GM18873 (cell line): ENCODE measurements around the gene APOE.
"Not testable (repeated sequence)": the region's sequence is repeated elsewhere in the genome, so short reads cannot be mapped to it uniquely, and the experiment has no call there.

Source experiments
- ATAC-seq: cut with Tn5 transposase; IDR thresholded peaks from one replicate; pipeline ENCODE4 v1.9.1; 2021; ENCODE audit warnings: mild to moderate bottlenecking, moderate library complexity, moderate number of reproducible peaks; ENCODE audit not compliant: unreplicated experiment, low FRiP score

The APOE gene

DNA sequence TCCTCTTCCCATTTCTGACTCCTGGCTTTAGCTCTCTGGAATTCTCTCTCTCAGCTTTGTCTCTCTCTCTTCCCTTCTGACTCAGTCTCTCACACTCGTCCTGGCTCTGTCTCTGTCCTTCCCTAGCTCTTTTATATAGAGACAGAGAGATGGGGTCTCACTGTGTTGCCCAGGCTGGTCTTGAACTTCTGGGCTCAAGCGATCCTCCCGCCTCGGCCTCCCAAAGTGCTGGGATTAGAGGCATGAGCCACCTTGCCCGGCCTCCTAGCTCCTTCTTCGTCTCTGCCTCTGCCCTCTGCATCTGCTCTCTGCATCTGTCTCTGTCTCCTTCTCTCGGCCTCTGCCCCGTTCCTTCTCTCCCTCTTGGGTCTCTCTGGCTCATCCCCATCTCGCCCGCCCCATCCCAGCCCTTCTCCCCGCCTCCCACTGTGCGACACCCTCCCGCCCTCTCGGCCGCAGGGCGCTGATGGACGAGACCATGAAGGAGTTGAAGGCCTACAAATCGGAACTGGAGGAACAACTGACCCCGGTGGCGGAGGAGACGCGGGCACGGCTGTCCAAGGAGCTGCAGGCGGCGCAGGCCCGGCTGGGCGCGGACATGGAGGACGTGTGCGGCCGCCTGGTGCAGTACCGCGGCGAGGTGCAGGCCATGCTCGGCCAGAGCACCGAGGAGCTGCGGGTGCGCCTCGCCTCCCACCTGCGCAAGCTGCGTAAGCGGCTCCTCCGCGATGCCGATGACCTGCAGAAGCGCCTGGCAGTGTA is 2.7 kb downstream of the APOE start:
- ATAC-seq = no peak

DNA sequence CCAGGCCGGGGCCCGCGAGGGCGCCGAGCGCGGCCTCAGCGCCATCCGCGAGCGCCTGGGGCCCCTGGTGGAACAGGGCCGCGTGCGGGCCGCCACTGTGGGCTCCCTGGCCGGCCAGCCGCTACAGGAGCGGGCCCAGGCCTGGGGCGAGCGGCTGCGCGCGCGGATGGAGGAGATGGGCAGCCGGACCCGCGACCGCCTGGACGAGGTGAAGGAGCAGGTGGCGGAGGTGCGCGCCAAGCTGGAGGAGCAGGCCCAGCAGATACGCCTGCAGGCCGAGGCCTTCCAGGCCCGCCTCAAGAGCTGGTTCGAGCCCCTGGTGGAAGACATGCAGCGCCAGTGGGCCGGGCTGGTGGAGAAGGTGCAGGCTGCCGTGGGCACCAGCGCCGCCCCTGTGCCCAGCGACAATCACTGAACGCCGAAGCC is 3.3 kb downstream of the APOE start:
- ATAC-seq = no peak

DNA sequence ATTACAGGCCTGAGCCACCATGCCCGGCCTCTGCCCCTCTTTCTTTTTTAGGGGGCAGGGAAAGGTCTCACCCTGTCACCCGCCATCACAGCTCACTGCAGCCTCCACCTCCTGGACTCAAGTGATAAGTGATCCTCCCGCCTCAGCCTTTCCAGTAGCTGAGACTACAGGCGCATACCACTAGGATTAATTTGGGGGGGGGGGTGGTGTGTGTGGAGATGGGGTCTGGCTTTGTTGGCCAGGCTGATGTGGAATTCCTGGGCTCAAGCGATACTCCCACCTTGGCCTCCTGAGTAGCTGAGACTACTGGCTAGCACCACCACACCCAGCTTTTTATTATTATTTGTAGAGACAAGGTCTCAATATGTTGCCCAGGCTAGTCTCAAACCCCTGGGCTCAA is 4.2 kb downstream of the APOE start:
- ATAC-seq = no peak

DNA sequence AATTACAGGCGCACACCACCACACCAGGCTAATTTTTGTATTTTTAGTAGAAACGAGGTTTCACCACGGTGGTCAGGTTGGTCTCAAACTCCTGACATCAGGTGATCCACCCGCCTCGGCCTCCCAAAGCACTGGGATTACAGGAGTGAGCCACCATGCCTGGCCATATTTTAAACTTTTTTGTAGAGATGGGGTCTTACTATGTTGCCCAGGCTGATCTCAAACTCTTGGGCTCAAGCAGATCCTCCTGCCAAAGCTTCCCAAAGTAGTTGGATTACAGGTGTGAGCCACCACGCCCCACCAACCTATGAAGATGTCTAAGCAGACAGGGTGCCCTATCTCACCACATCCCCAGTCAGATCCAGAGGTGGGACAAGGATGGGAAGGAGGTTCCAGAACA is 6.3 kb downstream of the APOE start:
- ATAC-seq = not testable (repeated sequence)

DNA sequence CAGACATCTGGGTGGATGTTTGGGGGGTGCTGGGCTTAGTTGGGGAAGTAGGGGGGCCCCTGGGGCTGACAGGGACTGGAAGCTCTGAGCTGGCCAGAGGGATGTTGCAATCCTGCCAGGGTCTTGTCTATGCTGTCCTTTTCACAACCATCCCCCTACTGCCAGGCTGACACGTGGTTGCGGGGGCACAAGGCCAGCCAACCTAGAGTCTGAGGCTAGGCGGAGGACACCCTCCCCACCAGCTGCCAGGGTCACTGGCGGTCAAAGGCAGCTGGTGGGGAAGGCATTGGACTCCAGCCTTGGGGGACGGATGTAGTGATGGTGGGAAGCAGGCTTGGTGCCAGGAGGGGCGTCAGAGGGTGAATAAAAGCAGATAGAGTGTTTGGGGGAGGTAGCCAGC is 7.3 kb downstream of the APOE start:
- ATAC-seq = no peak

DNA sequence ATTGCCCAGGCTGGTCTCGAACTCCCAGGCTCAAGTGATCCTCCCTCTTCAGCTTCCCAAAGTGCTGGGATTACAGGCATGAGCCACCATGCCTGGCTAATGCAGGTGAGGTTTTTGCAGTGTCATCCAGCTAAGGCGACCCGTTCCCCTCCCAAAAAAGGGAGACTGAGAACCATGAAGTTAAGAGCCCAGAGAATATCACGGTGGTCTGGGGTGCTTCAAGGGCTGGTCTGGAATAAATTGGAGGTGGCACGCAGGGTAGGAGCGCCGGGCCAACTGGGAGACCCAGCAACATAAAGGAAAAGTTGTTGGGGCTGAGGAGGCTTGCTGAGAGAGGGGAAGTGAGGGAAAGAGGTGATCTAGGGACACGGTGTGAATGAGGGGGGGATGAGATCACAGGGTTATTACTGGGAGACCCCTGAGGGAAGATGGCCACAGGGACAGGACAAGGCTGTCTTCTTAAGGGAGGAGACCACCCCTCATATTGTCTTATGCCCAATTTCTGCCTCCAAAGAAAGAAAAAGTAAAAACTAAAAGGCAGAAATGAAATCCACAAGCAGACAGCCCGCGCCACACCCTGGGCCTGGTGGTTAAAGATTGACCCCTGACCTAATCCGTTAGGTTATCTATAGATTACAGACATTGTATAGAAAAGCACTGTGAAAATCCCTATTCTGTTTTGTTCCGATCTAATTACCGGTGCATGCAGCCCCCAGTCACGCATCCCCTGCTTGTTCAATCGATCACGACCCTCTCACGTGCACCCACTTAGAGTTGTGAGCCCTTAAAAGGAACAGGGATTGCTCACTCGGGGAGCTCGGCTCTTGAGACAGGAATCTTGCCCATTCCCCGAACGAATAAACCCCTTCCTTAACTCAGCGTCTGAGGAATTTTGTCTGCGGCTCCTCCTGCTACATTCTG is 8.2 kb downstream of the APOE start:
- ATAC-seq = not testable (repeated sequence)

DNA sequence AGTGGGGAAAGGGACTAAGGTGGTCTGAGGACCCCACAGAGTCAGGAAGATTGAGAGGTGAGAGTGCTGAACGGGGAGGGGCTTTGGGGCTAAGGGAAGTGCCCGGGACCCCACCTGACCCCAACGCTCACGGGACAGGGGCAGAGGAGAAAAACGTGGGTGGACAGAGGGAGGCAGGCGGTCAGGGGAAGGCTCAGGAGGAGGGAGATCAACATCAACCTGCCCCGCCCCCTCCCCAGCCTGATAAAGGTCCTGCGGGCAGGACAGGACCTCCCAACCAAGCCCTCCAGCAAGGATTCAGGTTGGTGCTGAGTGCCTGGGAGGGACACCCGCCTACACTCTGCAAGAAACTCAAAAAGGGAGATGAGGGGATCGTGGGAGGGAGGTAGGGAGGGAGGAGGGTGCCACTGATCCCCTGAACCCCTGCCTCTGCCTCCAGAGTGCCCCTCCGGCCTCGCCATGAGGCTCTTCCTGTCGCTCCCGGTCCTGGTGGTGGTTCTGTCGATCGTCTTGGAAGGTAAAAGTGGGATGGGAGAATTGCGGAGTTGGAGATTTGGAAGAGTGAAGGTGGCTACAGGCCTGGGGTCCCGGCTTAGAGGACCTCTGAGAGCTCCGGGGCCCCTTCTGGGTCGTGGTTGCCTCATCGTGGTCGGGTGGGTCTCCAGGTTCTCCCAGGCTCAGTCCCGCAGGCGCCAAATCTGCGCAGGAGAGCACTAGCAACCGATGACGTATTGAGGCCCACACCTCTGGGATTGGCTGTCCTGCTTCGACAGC is 9.0 kb downstream of the APOE start, which contains the start of gene APOC1:
APOC1 (plus strand) TSS at position 176 of the 774 bp plus-strand sequence; CDS start at position 460, 284 bp downstream.
- peak; percentile 58 for ATAC-seq

DNA sequence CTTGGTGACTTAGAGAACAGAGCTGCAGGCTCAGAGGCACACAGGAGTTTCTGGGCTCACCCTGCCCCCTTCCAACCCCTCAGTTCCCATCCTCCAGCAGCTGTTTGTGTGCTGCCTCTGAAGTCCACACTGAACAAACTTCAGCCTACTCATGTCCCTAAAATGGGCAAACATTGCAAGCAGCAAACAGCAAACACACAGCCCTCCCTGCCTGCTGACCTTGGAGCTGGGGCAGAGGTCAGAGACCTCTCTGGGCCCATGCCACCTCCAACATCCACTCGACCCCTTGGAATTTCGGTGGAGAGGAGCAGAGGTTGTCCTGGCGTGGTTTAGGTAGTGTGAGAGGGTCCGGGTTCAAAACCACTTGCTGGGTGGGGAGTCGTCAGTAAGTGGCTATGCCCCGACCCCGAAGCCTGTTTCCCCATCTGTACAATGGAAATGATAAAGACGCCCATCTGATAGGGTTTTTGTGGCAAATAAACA is 18.7 kb downstream of the APOE start:
- no peak for ATAC-seq

DNA sequence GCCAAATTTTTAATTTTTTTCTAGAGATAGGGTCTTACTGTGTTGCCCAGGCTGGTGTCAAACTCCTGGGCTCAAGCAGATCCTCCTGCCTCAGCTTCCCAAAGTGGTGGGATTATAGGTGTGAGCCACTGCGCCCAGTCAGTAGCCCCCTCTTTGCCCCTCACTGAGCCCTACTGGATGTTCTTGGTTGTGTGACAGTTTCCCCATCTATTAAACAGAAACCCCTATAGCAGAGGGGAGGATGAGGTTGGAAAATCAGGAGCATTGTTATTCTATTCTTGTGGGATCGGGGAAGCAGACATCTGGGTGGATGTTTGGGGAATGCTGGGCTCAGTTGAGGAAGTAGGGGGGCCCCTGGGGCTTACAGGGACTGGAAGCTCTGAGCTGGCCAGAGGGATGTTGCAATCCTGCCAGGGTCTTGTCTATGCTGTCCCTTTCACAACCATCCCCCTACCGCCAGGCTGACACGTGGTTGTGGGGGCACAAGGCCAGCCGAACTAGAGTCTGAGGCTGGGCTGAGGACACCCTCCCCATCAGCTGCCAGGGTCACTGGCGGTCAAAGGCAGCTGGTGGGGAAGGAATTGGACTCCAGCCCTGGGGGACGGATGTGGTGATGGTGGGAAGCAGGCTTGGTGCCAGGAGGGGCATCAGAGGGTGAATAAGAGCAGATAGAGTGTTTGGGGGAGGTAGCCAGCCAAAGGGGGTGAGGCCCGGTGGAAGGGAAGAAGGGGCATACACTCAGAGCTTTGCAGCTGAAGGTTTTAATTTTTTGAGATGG is 19.7 kb downstream of the APOE start:
- ATAC-seq = no peak

DNA sequence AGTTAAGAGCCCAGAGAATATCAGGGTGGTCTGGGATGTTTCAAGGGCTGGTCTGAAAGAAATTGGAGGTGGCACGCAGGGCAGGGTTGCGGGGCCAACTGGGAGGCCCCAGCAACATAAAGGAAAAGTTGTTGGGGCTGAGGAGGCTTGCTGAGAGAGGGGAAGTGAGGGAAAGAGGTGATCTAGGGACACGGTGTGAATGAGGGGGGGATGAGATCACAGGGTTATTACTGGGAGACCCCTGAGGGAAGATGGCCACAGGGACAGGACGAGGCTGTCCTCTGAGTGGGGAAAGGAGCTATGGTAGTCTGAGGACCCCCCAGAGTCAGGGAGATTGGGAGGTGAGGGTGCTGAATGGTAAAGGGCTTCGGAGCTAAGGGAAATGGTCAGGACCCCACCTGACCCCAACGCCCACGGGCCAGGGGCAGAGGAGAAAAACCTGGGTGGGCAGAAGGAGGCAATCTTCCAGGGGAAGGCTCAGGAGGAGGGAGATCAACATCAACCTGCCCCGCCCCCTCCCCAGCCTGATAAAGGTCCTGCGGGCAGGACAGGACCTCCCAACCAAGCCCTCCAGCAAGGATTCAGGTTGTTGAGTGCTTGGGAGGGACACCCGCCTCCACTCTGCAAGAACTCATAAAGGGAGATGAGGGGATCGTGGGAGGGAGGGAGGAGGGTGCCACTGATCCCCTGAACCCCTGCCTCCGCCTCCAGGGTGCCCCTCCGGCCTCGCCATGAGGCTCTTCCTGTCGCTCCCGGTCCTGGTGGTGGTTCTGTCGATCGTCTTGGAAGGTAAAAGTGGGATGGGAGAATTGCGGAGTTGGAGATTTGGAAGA is 20.9 kb downstream of the APOE start:
- not testable (repeated sequence) for ATAC-seq

DNA sequence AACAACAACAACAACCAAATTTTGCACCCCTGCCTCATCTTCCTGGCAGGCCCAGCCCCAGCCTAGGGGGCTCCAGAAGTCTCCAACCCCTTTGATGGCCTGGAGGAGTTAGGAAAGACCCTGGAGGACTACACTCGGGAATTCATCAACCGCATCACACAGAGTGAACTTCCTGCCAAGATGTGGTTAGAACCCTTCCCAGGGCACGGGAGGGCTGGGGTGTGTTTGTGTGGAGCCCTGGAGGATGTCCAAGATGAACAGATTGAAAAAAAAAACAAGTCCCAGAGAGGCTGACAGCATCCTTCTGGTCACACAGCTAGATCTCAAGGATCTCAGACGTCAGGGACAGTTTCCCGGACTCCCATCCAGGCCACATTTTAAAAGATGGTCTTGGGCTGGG is 22.1 kb downstream of the APOE start:
- ATAC-seq = no peak

DNA sequence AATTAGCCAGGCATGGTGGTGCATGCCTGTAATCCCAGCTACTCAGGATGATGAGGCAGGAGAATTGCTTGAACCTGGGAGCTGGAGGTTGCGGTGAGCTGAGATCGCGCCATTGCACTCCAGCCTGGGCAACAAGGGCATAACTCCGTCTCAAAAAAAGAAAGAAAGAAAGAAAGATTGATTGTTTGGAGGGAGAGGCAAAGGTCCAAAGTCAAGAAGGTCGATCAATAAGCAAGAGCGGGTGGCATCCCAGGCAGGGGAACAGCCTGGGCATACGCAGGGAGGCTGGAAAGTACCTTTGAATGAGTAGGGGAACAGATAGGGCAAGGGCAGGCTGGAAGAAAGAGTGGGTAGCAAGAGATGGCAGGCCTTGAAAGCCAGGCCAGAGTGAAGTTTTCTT is 24.5 kb downstream of the APOE start:
- no peak for ATAC-seq

DNA sequence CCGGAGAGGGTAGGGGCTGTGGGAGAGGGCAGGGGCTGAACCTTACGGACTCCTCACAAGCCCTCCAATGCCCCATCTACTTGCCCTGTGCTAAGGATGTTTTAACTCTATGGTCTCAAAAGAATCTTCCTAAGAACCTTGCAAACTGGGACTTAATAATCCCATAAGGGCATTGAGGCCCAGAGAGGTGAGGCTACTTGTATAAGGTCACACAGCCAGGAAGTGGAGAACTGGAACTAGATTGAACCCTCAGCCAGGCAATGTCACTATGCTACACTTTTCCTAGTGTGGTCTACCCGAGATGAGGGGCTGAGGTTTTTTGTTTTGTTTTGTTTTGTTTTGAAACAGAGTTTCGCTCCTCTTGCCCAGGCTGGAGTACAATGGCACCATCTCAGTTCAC is 25.9 kb downstream of the APOE start:
- ATAC-seq = no peak

DNA sequence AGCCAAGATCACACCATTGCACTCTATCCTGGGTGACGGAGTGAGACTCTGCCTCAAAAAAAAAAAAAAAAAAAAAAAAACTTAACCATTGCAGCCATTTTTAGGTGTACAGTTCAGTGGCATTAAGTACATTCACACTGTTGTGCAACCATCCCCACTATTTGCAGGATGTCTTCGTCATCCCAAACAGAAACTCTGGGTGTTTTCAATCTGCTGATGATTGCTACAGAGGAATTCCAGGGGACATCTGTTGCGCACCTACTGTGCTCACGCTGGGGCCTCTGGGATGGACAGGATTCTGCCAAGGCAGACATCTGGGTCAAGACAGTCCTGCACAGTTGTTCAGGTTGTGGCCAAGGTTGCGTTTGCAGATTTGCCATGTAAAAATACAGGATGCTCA is 34.1 kb downstream of the APOE start:
- no peak for ATAC-seq

DNA sequence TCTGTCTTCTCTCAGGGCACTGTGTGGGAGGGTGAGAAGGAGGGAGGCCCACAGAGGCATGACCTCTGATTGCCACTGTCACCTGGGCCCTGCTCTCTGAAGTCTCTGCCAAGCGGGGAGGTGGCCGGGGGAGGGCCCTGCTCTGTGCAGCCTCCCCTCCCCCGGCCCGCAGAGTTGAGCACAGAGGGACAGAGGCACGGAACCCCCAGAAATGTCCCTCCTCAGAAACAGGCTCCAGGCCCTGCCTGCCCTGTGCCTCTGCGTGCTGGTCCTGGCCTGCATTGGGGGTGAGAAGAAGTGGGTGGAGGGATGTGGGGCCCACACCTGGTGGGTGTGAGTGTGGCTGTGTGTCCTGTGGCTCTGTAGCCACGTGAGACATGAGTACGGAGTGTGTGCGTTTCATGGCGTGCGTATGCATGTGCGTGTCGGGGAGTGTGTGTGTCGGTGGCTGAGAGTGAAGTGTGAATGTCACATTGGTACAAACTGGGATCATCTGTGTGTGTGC is 36.5 kb downstream of the APOE start, which contains the start of gene APOC4:
APOC4 (plus strand) TSS at position 171 of the 505 bp plus-strand sequence; CDS start at position 212, 41 bp downstream.
- ATAC-seq = no peak

DNA sequence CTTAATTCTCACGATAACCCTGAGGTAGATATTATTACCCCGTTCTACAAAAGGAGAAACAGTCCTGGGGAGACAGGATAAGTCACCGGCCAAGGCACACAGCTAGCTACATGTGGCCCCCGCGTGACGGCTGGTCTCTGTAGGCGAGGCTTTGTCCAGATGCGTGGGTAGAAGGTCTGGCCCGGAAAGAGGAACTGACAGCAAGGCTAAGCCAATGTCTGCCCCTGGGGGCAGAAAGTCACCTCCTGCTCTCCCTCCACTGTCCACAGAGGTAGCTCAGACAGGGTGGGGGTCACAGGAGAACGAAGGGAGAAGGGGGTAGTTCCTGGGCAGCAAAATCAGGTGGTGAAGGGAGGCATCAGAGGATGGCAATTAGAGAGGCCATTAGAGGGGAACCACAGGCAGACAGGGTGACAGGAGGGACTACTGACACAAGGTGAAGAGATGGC is 38.2 kb downstream of the APOE start:
- no peak for ATAC-seq

DNA sequence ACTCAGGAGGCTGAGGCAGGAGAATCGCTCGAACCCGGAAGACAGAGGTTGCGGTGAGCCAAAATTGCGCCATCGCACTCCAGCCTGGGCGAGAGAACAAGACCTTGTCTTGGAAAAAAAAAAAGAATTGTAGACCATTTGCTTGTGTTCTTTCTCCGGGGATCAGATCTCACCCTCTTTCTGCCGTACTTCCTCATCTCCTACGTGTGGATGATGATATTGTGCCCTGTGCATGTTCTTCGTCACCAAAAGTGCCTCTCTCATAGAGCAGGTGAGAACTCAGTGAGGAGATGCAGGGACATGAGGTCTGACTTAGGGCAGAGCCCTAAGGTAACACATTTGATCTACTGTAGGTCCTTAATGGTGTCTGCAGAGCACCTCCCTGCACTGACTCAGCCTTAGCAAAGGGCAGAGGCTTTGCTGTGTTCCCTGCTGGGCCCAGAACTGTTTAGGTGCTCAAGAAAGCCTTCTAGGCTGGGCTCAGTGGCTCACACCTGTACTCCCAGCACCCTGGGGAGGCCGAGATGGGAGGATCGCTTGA is 41.5 kb downstream of the APOE start:
- ATAC-seq = no peak

DNA sequence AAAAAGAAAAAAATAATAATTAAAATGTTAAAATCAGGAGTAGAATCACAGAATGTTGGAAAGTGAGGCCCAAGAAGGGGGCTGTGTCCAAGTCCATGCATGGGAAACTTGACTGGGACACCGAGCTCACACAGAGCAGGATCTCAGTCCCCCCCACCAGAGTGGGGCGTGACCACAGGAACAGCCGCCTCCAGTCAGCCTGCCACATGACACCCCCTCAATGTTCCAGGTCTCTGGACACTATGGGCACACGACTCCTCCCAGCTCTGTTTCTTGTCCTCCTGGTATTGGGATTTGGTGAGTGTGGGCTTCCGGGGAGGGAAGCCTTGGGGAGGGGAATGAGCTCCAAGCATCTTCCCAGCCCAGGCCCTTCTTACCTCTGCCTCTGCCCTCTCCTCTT is 42.6 kb downstream of the APOE start:
- ATAC-seq = no peak
